Neural cell (in vitro differentiated cells): Measurements from ENCODE around the gene THOP1. TPM values are rescaled to one million over a fixed set of nuclear protein-coding genes. Genes with fewer than 3 reads are reported as not detected.

Experiments
- H2AFZ ChIP-seq: fragments of 200-600, 300-800 bp; sonication (generic), shearing (Covaris generic); 2 replicates; pipeline ENCODE4 v1.6.0; 2014; ENCODE audit warnings: low read depth, mild to moderate bottlenecking, antibody characterized with exemption, low read length, moderate library complexity
- H3F3A ChIP-seq: fragments of 200-600 bp; shearing (Covaris generic); 2 replicates; pipeline ENCODE4 v1.6.1; 2016; ENCODE audit warnings: mild to moderate bottlenecking, moderate library complexity, mixed read lengths, antibody characterized with exemption, low read length; ENCODE audit not compliant: insufficient read depth, poor library complexity, severe bottlenecking
- H3K27ac ChIP-seq: fragments of 200-600, 300-800 bp; sonication (generic), shearing (Covaris generic); 2 replicates; pipeline ENCODE4 v1.5.1; 2014; ENCODE audit warnings: mild to moderate bottlenecking, low read length, moderate library complexity
- H3K27me3 ChIP-seq: fragments of 300-800, 200-600 bp; sonication (generic), shearing (Covaris generic); 2 replicates; pipeline ENCODE4 v1.6.0; 2014; ENCODE audit warnings: mild to moderate bottlenecking, low read depth, low read length, moderate library complexity; ENCODE audit not compliant: insufficient read depth
- H3K36me3 ChIP-seq: fragments of 300-800, 200-600 bp; sonication (generic), shearing (Covaris generic); 2 replicates; pipeline ENCODE4 v1.5.1; 2014; ENCODE audit warnings: mild to moderate bottlenecking, antibody characterized with exemption, low read length, moderate library complexity; ENCODE audit not compliant: insufficient read depth
- H3K4me2 ChIP-seq: fragments of 300-800, 200-600 bp; sonication (generic), shearing (Covaris generic); 2 replicates; pipeline ENCODE4 v1.6.0; 2014; ENCODE audit warnings: mild to moderate bottlenecking, low read length
- H3K4me3 ChIP-seq: fragments of 300-800, 200-600 bp; sonication (generic), shearing (Covaris generic); 2 replicates; pipeline ENCODE4 v1.5.1; 2014; ENCODE audit warnings: mild to moderate bottlenecking, low read length, moderate library complexity
- H3K79me2 ChIP-seq: fragments of 200-600 bp; shearing (Covaris generic); replicated peaks from 2 replicates; pipeline ENCODE4 v1.6.0; 2014; ENCODE audit warnings: mild to moderate bottlenecking, low read length, moderate library complexity; ENCODE audit not compliant: insufficient read depth
- H3K9ac ChIP-seq: fragments of 300-800, 200-600 bp; sonication (generic), shearing (Covaris generic); 2 replicates; pipeline ENCODE4 v1.6.1; 2016; ENCODE audit warnings: mild to moderate bottlenecking, low read length, mixed read lengths
- H3K9me2 ChIP-seq: fragments of 200-600 bp; shearing (Covaris generic); 2 replicates; pipeline ENCODE4 v1.6.1; 2016; ENCODE audit warnings: mild to moderate bottlenecking, low read length, mixed read lengths; ENCODE audit not compliant: insufficient read depth
- H3K9me3 ChIP-seq: fragments of 200-600, 300-800 bp; sonication (generic), shearing (Covaris generic); 2 replicates; pipeline ENCODE4 v1.6.1; 2016; ENCODE audit warnings: mild to moderate bottlenecking, mixed run types, low read length, moderate library complexity, mixed read lengths
- H4K20me1 ChIP-seq: fragments of 200-600 bp; shearing (Covaris generic); 2 replicates; pipeline ENCODE4 v1.6.1; 2016; ENCODE audit warnings: mild to moderate bottlenecking, mixed run types; ENCODE audit not compliant: insufficient read depth
- EP300 ChIP-seq: fragments of 450-650 bp; conservative IDR thresholded peaks from 2 replicates; pipeline ENCODE4 v1.6.1; 2014; ENCODE audit warnings: antibody characterized with exemption, mild to moderate bottlenecking, moderate library complexity; ENCODE audit not compliant: poor library complexity, severe bottlenecking
- EZH2 ChIP-seq: fragments of 200-600, 300-800 bp; shearing (Covaris generic), sonication (generic); IDR thresholded peaks from 2 replicates; pipeline ENCODE4 v1.6.1; 2014; ENCODE audit warnings: antibody characterized with exemption, low read length, borderline replicate concordance, mild to moderate bottlenecking; ENCODE audit not compliant: insufficient read depth, poor library complexity, severe bottlenecking
- MXI1 ChIP-seq: fragments of 450-650 bp; conservative IDR thresholded peaks from 2 replicates; pipeline ENCODE4 v1.6.1; 2014; ENCODE audit warnings: antibody characterized with exemption, mild to moderate bottlenecking; ENCODE audit not compliant: poor library complexity, severe bottlenecking
- POLR2AphosphoS5 ChIP-seq: IDR thresholded peaks from 2 replicates; pipeline ENCODE4 v1.6.1; 2012
- RAD21 ChIP-seq: fragments of 450-650 bp; conservative IDR thresholded peaks from 2 replicates; pipeline ENCODE4 v1.6.1; 2014; ENCODE audit warnings: antibody characterized with exemption, mild to moderate bottlenecking, moderate library complexity
- SMC3 ChIP-seq: fragments of 450-650 bp; conservative IDR thresholded peaks from 2 replicates; pipeline ENCODE4 v1.6.1; 2014; ENCODE audit warnings: antibody characterized with exemption, mild to moderate bottlenecking, moderate library complexity; ENCODE audit not compliant: poor library complexity
- TAF1 ChIP-seq: IDR thresholded peaks from 2 replicates; pipeline ENCODE4 v1.6.1; 2012; ENCODE audit warnings: low read depth
- polyA plus RNA-seq: library from polyadenylated mRNA; depleted of rRNA; stranded (reverse); fragments of >200 nt; gene quantifications from 2 replicates; pipeline ENCODE4 v1.2.3, GENCODE V29; 2014
- TF ChIP-seq, protein P1 (sequence below): IDR thresholded peaks from 2 replicates; pipeline ENCODE4 v1.6.1; 2012; ENCODE audit warnings: borderline replicate concordance
- TF ChIP-seq, protein P2 (sequence below): fragments of 450-650 bp; IDR thresholded peaks from 2 replicates; pipeline ENCODE4 v1.5.1; 2014; ENCODE audit warnings: antibody characterized with exemption, mild to moderate bottlenecking, moderate library complexity; ENCODE audit not compliant: poor library complexity, severe bottlenecking

Gene THOP1
- polyA plus RNA-seq, 1 donor from 2014 or later: 113 TPM

DNA sequence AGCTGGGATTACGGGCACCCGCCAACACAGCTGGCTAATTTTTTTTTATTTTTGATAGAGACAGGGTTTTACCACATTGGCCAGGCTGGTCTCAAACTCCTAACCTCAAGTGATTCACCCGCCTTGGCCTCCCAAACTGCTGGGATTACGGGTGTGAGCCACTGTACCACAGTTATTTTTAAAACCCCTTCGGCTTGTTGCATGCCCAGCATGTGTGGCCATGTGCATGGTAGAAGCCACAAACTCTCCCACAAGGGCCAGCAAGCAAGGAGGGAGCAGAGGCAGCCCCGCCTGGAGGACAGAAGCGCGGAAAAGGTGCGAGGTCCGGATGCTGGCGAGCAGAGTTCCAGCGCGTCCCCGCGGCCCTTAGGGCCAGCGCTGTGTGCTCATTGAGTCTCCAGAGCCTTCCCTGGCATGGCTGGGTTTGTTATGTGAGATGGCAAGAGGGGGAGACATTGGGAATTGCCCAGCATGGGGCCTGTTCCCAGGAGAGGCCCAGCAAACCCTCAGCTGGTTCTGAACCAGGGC lies 12.9 kb downstream of the THOP1 start:
- H2AFZ ChIP-seq: no peak overlapping the region
- H3K36me3 ChIP-seq: no peaks in the 10 kb centered on the region
- H3K9ac ChIP-seq: no peak overlapping the region
- no peaks in the 10 kb centered on the region for H3F3A ChIP-seq
- no peak overlapping the region for H3K27ac ChIP-seq
- TF ChIP-seq TAF1 (no peak), RAD21 (no peak), MXI1 (no peak)
- H3K9me3 ChIP-seq: no peaks in the 10 kb centered on the region
- H3K79me2 ChIP-seq: no peaks in the 10 kb centered on the region
- H3K27me3 ChIP-seq: no peaks in the 10 kb centered on the region
- no peaks in the 10 kb centered on the region for H3K9me2 ChIP-seq
- no peak overlapping the region for H3K4me2 ChIP-seq
- no peaks in the 10 kb centered on the region for H4K20me1 ChIP-seq
- H3K4me3 ChIP-seq: no peak overlapping the region

DNA sequence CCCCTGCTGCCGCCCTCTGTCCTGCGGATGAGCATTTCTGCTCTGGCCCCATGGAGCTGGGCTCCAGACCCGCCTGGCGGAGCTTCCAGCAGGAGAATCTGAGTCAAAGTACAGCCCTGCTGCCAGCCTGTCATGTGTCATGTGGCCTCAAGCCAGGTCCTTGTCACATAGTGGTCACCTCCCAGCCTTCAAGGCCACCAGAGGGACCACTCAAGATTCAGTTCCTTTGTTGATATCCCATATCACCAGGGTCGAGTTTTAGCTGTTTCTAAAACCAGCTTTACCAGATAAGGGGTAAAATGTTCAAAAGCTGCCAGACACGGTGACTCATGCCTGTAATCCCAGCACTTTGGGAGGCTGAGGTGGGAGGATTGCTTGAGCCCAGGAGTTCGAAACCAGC lies 13.4 kb downstream of the THOP1 start:
- no peaks in the 10 kb centered on the region for H3K9me3 ChIP-seq
- H3F3A ChIP-seq: no peaks in the 10 kb centered on the region
- no peaks in the 10 kb centered on the region for H3K9me2 ChIP-seq
- H3K4me2 ChIP-seq: no peak overlapping the region
- no peak overlapping the region for H3K9ac ChIP-seq
- H3K36me3 ChIP-seq: no peaks in the 10 kb centered on the region
- no peak overlapping the region for H2AFZ ChIP-seq
- no peaks in the 10 kb centered on the region for H3K27me3 ChIP-seq
- H3K4me3 ChIP-seq: no peak overlapping the region
- H3K27ac ChIP-seq: no peak overlapping the region
- H3K79me2 ChIP-seq: no peaks in the 10 kb centered on the region
- H4K20me1 ChIP-seq: no peaks in the 10 kb centered on the region
- TF ChIP-seq, protein P1, sequence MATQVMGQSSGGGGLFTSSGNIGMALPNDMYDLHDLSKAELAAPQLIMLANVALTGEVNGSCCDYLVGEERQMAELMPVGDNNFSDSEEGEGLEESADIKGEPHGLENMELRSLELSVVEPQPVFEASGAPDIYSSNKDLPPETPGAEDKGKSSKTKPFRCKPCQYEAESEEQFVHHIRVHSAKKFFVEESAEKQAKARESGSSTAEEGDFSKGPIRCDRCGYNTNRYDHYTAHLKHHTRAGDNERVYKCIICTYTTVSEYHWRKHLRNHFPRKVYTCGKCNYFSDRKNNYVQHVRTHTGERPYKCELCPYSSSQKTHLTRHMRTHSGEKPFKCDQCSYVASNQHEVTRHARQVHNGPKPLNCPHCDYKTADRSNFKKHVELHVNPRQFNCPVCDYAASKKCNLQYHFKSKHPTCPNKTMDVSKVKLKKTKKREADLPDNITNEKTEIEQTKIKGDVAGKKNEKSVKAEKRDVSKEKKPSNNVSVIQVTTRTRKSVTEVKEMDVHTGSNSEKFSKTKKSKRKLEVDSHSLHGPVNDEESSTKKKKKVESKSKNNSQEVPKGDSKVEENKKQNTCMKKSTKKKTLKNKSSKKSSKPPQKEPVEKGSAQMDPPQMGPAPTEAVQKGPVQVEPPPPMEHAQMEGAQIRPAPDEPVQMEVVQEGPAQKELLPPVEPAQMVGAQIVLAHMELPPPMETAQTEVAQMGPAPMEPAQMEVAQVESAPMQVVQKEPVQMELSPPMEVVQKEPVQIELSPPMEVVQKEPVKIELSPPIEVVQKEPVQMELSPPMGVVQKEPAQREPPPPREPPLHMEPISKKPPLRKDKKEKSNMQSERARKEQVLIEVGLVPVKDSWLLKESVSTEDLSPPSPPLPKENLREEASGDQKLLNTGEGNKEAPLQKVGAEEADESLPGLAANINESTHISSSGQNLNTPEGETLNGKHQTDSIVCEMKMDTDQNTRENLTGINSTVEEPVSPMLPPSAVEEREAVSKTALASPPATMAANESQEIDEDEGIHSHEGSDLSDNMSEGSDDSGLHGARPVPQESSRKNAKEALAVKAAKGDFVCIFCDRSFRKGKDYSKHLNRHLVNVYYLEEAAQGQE: no peak
- TF ChIP-seq POLR2AphosphoS5 (no peak), EP300 (no peak), TAF1 (no peak), RAD21 (no peak), EZH2 (no peak), MXI1 (no peak), SMC3 (no peak)
- TF ChIP-seq, protein P2, sequence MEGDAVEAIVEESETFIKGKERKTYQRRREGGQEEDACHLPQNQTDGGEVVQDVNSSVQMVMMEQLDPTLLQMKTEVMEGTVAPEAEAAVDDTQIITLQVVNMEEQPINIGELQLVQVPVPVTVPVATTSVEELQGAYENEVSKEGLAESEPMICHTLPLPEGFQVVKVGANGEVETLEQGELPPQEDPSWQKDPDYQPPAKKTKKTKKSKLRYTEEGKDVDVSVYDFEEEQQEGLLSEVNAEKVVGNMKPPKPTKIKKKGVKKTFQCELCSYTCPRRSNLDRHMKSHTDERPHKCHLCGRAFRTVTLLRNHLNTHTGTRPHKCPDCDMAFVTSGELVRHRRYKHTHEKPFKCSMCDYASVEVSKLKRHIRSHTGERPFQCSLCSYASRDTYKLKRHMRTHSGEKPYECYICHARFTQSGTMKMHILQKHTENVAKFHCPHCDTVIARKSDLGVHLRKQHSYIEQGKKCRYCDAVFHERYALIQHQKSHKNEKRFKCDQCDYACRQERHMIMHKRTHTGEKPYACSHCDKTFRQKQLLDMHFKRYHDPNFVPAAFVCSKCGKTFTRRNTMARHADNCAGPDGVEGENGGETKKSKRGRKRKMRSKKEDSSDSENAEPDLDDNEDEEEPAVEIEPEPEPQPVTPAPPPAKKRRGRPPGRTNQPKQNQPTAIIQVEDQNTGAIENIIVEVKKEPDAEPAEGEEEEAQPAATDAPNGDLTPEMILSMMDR: no peak
